ENCODE measurements around the gene HOXA3.

Gene HOXA3

GRCh38 chr7:27149842-27150567, 2.4 kb downstream of the HOXA3 start:
- no peak for DNase-seq (ENCODE audit: low read depth in 1 of 2, low spot score in 1 of 2)
- Histone ChIP-seq H3K4me3 (replicated peaks; ENCODE audit: insufficient read depth, low read length) (no peak overlapping the region; the same call in 1 of the 2 replicates), H3K27ac (replicated peaks) (no peak overlapping the region), H3K27me3 (ENCODE audit: insufficient read depth, poor library complexity, severe bottlenecking) (peaks cover 53% of the 10 kb centered on the region)
- TF ChIP-seq CTCF (IDR thresholded peaks at IDR 0.05; ENCODE audit: insufficient read depth, low read length) (no peak), REST (IDR thresholded peaks at IDR 0.05; ENCODE audit: insufficient replicate concordance, low read depth) (no peak)

DNA sequence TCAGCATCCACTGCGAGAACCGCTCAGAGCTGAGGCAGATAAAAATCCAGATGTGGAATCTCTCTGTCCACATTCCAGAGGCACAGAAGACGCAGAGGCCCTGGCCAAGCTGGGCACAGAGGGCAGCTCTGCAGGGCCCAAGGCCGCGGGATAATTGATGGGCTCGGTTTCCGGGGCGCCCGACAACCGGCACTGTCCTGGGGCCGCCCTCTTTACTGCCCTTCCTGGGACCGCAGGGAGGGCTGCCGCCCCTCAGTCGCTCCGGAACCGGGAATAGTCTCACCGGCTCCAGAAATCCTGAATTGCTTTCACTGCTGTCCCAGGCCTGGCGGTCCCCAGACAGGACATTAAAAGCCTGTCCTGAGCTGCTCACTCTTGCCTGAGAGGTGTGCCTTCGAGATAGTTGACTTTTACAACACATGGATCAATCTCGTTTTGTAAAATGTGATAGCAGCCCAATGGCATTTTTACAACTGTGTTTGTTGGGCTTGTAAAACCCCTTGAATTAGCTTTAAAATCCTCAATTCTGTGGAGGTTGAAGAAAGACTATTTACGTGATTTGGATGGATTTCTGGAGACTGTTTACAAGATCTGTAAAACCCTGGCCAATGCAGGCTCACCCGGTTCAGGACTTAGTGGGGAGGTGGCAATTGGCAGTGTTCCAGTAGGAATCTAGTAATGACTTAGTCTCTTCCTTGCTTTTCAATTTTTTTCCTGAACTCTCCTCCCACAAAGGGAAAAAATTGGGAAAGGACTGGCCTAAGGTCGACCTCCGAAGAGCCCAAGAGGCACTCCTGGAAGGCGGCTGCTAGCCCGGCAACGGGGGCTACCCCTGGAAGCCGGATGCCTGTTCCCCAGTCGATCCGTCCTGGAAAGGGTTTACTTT, 3.4 kb downstream of the HOXA3 start:
- peaks cover 43% of the 10 kb centered on the region for H3K27me3 ChIP-seq (ENCODE audit: insufficient read depth, poor library complexity, severe bottlenecking)
- no peak overlapping the region for H3K27ac ChIP-seq (replicated peaks)
- TF ChIP-seq SPI1 (IDR thresholded peaks at IDR 0.05; ENCODE audit: borderline replicate concordance, low read depth) (no peak), POLR2AphosphoS5 (IDR thresholded peaks at IDR 0.05; ENCODE audit: low read depth) (no peak), CTCF (IDR thresholded peaks at IDR 0.05; ENCODE audit: insufficient read depth, low read length) (no peak), GABPA (IDR thresholded peaks at IDR 0.05; ENCODE audit: low read depth) (no peak), REST (IDR thresholded peaks at IDR 0.05; ENCODE audit: insufficient replicate concordance, low read depth) (no peak)
- DNase-seq (ENCODE audit: low read depth in 1 of 2, low spot score in 1 of 2), result no peak
- H3K4me3 ChIP-seq (replicated peaks; ENCODE audit: insufficient read depth, low read length), result no peak overlapping the region

GRCh38 chr7:27148031-27148755, 4.2 kb downstream of the HOXA3 start:
- no peak overlapping the region for H3K4me3 ChIP-seq (replicated peaks; ENCODE audit: insufficient read depth, low read length)
- H3K27ac ChIP-seq (replicated peaks), result no peak overlapping the region
- TF ChIP-seq SPI1 (IDR thresholded peaks at IDR 0.05; ENCODE audit: borderline replicate concordance, low read depth) (no peak), GABPA (IDR thresholded peaks at IDR 0.05; ENCODE audit: low read depth) (no peak), POLR2AphosphoS5 (IDR thresholded peaks at IDR 0.05; ENCODE audit: low read depth) (no peak), REST (IDR thresholded peaks at IDR 0.05; ENCODE audit: insufficient replicate concordance, low read depth) (no peak), CTCF (IDR thresholded peaks at IDR 0.05; ENCODE audit: insufficient read depth, low read length) (no peak)
- H3K27me3 ChIP-seq (ENCODE audit: insufficient read depth, poor library complexity, severe bottlenecking), result peaks cover 35% of the 10 kb centered on the region
- no peak for DNase-seq (ENCODE audit: low read depth in 1 of 2, low spot score in 1 of 2)

All from HL-60 (cell line).